Endothelial cell of umbilical vein (primary cell): ENCODE results near the gene PTGDS.

ENCODE experiments used
- EZH2 ChIP-seq: IDR thresholded peaks from 2 replicates; pipeline ENCODE4 v1.6.1; 2012; ENCODE audit warnings: borderline replicate concordance, low read depth, mild to moderate bottlenecking, moderate library complexity, low read length, inconsistent platforms; ENCODE audit not compliant: severe bottlenecking
- POLR2A ChIP-seq: IDR thresholded peaks from 2 replicates; pipeline ENCODE4 v1.6.1; 2012; ENCODE audit warnings: low read depth, mild to moderate bottlenecking, control low read depth, low read length
- POLR2AphosphoS5 ChIP-seq: IDR thresholded peaks from 2 replicates; pipeline ENCODE4 v1.6.1; 2012; ENCODE audit warnings: low read depth, mild to moderate bottlenecking, control low read depth, low read length, moderate library complexity; ENCODE audit not compliant: insufficient read depth
- TF ChIP-seq, protein P1 (sequence below), 2 donors: IDR thresholded peaks; 1 replicate in 1 of 2; 2 replicates in 1 of 2; pipeline ENCODE4 v1.5.1; 2011; ENCODE audit warnings: low read length in 2 of 2, mild to moderate bottlenecking in 2 of 2, moderate library complexity in 2 of 2, control low read depth in 1 of 2, inconsistent platforms in 1 of 2, low read depth in 1 of 2; ENCODE audit not compliant: insufficient read depth in 1 of 2; ENCODE audit errors: extremely low read depth in 1 of 2
- TF ChIP-seq, protein P2 (sequence below): IDR thresholded peaks from 2 replicates; pipeline ENCODE4 v1.6.1; 2011; ENCODE audit not compliant: insufficient read depth, insufficient read length

DNA sequence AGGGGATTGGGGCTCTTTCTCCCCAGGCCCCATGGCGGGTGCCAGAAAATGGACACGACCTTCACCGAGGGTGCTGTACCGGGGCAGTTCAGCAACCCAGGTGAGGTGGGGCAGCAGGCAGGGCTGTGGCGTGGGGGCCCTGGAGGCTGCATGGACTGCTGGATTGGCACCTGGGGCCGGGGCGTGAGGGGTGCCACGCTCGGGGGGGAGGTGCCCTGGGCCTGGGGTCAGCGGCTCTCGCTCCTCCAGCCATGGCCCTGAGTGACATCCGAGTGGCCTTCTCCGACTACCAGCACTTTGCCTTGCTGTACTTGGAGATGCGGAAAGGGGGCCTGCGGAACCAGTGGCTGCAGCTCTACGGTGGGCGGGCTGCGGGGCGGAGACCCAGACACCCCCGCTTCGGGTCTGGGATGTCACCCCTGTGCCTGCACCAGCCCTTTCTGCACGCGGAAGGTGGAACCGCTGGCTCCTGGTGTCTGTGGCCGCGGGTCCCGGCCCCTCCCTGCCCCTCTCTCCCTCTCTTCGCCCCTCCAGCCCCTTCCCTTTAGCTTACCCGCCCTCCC is 7.2 kb downstream of the PTGDS start:
- TF ChIP-seq, protein P1, sequence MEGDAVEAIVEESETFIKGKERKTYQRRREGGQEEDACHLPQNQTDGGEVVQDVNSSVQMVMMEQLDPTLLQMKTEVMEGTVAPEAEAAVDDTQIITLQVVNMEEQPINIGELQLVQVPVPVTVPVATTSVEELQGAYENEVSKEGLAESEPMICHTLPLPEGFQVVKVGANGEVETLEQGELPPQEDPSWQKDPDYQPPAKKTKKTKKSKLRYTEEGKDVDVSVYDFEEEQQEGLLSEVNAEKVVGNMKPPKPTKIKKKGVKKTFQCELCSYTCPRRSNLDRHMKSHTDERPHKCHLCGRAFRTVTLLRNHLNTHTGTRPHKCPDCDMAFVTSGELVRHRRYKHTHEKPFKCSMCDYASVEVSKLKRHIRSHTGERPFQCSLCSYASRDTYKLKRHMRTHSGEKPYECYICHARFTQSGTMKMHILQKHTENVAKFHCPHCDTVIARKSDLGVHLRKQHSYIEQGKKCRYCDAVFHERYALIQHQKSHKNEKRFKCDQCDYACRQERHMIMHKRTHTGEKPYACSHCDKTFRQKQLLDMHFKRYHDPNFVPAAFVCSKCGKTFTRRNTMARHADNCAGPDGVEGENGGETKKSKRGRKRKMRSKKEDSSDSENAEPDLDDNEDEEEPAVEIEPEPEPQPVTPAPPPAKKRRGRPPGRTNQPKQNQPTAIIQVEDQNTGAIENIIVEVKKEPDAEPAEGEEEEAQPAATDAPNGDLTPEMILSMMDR (IDR thresholded peaks at IDR 0.05; ENCODE audit: extremely low read depth in 1 of 2, insufficient read depth in 1 of 2, low read depth in 1 of 2, low read length in 2 of 2) = no peak
- TF ChIP-seq, protein P2, sequence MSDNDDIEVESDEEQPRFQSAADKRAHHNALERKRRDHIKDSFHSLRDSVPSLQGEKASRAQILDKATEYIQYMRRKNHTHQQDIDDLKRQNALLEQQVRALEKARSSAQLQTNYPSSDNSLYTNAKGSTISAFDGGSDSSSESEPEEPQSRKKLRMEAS = no peak
- TF ChIP-seq POLR2AphosphoS5 (no peak), POLR2A (no peak), EZH2 (no peak)
